ENCODE data around the gene NCS1.
"Not testable (repeated sequence)": the region's sequence is repeated elsewhere in the genome, so short reads cannot be mapped to it uniquely, and the experiment has no call there.

NCS1 gene

DNA sequence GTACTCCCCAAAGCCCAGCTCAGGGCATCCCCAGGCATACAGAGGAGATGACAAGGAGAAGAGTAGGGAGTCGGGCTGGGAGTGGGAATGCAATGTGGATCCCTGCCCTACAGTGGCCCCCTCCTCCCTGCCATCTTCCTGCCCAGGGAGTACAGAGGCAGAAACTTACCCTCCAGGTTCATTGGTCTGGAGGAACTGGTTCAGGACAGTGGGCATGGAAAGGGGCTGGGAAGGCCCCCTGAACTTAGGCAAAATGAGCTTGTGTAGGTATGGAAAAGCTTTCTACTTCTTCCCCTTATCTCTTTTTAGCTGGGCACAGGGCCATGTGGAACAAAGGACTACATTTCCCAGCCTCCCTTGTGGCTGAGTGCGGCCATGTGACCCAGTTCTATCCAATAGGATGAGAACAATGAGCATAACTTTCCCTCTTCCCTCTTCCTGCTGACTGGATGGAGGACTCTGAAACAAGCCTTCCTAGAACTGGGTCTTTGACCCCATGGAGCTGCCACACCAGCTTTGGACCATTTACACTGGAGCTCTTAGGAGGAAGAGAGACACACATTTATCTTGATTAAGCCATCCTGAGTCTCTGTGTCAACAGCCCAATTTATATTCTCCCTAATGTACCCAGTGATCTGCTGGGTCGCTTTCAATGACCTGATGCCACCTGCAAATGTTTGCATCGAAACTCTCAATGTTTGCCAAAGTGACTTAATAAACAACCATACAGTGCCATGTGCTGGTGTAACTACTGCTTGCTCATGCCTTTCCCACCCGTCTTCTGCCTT, 68.4 kb downstream of the NCS1 start:
- DNase-seq = peak; percentile 78

DNA sequence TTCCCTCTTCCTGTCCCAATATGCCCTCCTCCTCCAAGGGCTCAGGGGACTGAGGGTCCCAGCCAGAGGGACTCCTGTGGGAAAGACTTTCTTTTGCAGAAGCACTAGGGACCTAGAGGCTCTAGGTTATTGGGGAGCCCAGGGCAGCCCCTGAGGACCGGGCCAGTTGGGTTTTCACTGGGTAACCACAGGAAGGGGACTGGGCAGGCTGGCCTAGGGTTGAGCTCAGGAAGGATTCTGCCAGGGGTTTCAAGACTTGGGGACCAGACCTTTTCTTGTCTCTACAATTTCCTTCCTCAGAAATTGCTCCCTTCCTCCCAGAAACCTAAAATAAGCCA, 69.0 kb downstream of the NCS1 start:
- DNase-seq = no peak

DNA sequence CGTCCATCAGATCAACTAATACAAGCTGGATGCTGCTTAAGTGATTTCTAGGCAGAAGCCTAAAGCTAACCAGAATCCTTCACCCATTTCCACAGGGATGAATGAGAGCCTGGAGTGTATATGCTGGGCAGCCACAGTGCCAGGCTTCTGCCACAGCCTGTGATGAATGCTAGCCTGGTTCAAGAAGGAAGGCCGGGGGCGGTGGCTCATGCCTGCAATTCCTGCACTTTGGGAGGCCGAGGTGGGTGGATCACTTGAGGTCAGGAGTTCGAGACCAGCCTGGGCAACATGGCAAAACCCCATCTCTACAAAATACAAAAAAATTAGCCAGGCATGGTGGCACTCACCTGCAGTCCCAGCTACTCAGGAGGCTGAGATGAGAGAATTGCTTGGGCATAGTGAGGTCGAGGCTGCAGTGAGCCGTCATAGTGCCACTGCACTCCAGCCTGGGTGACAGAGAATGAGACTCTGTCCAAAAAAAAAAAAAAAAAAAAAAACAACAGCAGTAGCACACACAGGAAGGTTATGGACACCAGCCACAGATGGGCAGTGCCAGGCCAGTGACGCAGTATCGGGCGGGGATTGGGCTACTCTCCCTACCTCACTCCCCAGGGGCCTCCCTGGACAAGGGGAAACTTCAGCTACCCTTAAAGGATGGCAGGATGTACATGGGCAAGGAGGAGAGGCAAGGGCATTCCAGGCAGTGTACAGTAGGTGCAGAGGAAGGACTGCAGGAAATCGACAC, 70.2 kb downstream of the NCS1 start:
- no peak for DNase-seq

DNA sequence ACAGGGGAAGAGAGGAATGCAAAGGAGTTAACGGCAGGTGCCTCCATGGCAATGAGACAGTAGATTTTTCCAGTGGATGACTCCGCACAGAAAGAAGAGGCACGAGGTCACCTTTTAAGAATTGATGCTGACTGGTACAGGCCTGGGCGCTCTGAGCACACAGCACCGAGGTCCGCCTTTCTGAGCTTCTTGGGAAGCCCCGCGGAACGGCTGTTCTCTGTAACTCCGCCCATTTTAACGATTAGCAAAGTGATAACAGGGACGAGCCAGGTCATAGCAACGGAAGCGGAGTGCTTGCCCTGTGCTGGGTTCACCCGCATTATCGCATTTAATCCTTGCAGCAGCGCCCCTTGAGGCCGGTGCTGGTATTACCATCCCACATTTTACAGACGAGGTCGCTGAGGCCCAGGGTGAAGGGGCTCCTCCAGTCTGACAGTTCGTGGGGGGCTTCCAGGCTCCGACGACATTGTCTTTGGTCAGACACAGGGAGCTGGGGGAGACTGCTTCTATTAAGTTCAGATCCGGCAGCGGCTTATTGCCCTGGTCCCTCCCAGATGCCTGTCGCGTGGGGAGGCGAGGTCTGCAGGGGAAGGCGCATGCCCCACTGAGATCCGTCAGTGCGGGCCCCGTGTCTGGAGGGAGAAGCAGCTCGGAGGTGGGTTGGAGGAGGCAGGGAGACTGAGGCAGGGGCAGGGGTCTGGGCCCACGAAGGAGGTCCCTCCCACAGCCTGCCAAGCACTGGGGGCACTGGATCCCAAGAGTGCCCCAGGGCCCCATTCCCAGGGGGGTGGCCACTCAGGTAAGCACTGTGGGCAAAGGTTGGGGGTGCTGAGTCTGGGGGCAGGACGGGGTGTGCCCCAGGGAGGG, 71.0 kb downstream of the NCS1 start:
- peak; percentile 70 to 83 (median 78) for DNase-seq

DNA sequence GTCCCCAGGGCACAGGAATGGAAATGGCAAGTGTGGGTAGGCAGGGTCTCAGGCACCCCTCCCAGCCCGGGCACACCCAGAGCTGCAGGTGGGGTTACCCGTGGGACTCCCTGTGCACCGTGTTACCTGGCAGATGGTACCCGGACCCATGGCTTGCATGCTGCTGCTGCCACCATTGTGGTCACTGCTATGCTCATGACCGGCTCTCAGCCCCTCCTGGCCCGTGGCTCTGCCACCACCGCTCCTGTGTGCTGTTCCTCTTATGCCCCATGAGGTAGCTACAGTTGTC, 71.6 kb downstream of the NCS1 start:
- DNase-seq = no peak

DNA sequence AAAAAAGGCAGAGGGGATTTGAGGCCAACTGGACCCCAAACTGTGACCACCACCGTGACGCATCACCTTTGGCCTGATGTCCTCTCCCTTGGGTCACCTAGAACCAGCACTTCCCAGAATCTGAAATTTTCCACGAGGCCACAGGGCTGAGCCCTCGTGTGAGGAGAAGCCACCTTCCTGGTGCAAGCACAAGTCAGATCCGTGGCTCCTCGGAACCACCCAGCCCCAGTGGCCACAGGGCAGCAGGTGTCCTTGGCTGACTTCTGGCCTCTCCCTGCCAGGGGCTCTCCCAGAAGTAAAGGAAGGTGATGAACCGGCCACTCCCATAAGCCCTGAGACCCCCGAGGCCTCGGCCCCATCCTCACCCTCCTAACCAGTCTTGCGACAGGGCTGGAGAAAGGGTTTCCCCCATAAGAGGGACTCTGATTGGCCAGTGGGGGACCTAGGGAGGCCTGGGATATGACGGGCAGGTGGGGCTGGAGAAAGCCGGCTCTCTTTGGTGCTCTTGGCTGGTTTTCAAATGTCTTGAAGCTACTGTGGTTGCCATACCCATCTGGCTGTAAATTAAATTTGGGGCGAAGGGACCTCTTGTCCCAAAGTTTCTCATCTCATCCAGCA, 72.5 kb downstream of the NCS1 start:
- DNase-seq = no peak

DNA sequence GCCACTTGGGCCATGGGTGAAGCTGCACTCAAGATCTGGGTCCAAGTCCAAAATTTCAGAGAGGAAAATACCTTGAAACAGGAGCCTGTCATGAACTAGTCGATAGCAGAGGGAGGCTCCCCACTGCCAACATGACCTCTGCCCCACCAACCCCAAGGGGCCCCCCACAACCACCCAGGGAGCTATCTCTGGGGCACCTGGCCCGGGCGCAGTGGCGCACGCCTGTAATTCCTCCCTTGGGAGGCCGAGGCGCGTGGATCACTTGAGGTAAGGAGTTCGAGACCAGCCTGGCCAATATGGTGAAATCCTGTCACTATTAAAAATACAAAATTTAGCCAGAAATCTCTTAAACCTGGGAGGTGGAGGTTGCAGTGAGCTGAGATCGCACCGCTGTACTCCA, 73.3 kb downstream of the NCS1 start:
- DNase-seq = no peak

DNA sequence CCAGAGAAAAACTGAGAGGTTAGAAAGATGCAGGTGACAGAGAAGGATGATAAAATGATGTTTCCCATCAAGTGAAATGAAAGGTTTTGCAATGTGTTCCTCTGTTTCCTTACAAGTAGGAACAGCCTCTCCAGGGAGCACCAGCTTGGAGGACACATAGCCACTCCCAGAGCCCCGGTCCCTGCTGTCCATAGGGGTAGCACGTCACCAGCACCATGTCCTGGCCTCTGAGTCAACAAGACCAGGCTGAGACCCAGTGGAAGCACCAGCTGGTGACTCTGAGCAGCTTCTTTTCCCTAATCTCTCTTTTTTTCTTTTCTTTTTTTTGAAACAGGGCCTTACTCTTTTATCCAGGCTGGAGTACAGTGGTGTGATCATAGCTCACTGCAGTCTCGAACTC, 73.9 kb downstream of the NCS1 start:
- no peak for DNase-seq

DNA sequence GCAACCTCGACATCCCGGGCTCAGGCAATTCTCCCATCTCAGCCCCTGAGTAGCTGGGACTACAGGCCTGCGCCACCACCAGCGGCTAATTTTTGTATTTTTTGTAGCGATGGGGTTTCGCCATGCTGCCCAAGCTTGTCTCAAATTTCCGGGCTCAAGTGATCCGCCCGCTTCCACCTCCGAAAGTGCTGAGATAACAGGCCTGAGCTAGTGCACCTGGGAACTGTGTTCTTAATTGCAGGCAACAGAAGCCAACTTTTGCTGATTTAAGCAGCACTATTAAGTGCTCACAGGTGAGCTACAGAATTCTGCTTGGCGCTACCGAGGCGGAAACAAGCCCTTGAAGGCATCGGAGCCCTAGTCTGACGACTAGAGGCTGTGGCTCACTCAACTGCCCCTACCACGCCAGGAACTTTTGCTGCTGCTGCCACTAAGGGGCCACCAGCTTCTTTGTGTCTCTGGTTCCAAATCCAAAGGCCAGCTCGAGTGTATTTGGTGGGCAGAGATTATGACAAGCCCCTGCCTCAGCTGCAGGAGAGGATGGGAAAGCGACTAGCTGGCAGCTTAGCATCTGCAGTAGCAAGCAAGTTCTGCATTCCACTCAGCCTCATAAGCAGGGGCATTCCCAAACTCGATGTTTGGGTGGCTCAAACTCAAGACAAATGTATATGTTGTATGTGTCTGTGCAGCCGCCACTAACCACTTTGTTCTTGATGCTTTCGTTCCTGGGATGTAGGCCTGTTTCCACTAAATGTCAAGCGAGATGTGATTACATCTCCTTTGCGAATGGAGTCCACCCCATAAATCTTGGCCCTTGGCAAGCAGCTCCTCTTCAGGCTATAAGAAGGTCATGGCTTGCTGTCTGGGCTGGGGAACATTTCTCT, 82.8 kb downstream of the NCS1 start:
- DNase-seq = no peak

DNA sequence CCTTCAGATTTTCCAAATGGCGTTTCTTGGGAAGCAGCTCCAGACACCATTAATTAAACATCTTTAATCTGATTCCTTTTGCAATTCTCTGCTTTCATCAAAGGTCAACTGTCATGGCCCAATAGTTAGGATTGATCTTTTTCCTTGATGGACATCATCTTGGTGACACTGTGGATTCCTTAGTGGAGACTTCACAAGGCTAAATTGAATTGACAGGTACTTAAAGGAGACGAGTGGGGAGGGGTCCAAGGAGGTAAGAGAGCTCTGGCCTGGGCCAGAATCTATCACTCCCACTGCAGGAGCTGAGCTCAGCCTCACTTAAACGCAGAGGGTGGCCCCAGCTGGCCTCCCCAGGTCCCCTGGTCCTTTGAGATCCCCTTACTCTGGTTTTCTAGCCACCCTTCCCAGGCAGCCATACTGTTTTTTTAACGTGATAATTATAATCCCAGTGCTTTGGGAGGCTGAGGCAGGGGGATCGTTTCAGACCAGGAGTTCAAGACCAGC, 83.5 kb downstream of the NCS1 start:
- DNase-seq = no peak

DNA sequence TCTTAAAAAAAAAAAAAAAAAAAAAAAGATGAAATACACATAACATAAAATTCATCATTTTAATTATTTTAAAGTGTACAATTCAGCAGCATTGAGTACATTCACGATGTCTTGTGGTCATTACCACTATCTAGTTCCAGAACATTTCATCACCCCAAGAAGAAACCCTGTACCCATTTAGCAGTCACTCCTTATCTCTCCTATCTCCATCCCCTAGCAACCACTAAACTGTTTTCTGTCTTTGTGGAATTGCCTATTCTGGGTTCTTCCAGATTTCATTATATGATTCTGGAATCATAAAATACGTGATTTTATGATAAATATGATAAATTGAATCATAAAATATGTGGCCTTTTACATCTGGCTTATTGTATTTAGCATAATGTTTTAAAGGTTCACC, 84.4 kb downstream of the NCS1 start:
- no peak for DNase-seq

DNA sequence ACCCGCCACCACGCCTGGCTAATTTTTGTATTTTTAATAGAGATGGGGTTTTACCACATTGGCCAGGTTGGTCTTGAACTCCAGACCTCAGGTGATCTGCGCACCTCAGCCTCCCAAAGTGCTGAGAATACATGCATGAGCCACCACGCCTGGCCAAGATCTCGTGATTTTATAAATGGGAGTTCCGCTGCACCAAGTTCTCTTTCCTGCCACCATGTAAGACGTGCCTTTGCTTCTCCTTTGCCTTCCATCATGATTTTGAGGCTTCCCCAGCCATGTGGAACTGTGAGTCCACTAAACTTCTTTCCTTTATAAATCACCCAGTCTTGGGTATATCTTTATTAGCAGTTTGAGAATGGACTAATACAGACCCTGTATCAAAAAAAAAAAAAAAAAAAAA, 85.9 kb downstream of the NCS1 start:
- DNase-seq = not testable (repeated sequence)

DNA sequence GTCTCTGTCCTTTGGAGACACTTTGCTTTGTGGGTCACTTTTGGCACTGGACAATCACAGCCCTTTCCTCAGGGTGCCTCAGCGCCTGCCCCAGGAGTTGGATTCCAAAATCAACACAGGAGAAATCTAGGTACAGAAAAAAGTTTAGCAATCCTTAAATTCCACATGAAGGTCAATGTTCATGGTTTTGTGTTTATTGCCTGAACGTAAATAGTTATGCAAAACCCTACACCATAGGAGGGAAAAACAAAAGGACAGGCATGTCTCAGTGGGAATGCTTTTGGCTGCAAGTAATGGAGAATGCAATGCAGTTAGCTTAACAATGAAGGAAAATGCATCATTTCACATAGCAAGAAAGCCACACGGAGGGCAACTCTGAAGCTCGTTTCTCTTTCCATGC, 86.8 kb downstream of the NCS1 start:
- DNase-seq = no peak

DNA sequence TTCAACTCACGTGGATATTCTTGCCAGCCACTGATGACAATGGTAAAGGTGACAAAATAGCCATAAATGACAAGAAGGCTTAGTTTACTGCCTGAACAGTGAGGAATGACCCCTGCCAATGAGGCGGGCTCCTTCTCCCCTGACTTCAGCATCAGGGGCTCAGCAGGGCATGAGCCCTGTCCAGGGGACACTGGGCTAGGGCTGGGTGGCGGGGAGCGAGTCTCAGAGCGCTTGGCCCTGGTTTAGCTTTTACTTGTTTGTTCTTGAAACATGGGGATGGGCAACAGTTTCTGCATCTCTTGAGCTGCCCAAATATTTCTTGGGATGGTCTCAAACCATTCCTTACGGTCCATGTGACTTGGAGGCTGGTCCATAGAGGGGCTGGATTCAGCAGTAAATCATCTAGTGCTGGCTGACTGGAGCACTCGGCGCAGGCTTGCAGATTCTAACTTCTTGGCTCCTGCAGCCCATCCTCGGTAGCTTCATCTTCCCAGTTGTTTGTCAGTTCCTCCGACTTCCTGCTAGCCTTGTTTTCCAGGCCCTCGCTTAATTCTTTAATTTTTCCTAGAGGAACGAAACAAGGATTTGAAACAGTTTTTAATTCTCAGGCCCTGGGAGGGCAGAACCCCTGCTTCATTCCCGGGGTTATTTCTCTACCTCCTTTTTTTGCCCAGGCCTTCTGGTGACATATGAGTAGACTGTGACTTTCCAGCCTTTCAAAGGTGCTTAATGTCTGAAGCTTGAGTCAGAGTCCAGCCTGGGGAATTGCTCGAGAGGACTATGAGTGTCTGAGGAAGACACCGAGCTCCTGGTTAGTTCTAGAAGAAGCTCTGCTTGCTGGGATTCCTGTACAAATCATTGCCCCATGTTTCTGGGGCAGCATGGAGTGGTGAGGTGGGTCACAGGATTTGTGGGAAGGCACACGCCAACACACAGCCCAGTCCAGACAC, 88.9 kb downstream of the NCS1 start:
- no peak for DNase-seq

DNA sequence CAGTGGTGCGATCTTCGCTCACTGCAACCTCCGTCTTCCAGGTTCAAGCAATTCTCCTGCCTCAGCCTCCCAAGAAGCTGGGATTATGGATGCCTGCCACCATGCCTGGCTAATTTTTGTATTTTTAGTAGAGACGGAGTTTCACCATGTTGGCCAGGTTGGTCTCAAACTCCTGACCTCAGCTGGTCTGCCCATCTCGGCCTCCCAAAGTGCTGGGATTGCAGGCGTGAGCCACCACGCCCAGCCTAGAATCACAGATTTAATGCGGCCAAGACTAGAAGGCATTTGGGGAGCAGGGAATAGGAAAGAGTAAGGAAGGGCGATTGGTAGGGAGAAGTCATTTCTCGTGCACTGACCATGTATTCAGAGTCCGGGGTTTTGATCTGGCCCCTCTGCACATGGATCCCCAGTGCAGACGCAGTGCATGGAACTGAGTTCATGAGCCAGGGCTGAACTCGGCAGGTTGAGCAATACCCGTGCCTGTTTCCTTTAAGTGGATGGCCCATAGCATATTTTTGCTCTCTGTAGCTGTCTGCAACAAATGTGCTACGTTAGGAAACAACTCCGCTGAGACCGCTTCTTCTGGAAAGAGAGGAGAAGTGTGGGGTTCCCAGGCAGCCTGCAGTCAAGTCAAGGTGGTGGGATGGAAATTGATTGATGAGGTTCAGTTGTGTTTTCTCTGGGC, 90.0 kb downstream of the NCS1 start:
- no peak for DNase-seq

DNA sequence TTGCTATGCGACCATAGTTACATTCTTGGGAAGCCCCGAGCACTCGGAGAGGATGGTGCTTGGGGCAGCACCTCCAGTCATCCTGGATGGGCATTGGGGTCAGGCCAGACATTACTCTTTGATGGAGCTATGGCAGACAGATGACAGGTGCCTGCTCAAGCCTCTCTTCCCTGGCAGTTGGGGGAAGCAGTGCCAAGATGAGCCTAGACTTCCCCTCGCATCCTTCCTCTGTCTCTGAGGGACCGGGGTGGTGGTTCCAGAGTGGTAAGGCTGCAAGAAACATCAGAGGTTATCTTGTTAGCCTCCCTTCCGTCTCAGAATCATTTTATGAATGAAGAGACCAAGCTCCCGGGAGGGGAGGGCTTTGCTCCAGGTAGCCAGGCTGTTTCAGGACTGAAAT, 90.6 kb downstream of the NCS1 start:
- DNase-seq = no peak

DNA sequence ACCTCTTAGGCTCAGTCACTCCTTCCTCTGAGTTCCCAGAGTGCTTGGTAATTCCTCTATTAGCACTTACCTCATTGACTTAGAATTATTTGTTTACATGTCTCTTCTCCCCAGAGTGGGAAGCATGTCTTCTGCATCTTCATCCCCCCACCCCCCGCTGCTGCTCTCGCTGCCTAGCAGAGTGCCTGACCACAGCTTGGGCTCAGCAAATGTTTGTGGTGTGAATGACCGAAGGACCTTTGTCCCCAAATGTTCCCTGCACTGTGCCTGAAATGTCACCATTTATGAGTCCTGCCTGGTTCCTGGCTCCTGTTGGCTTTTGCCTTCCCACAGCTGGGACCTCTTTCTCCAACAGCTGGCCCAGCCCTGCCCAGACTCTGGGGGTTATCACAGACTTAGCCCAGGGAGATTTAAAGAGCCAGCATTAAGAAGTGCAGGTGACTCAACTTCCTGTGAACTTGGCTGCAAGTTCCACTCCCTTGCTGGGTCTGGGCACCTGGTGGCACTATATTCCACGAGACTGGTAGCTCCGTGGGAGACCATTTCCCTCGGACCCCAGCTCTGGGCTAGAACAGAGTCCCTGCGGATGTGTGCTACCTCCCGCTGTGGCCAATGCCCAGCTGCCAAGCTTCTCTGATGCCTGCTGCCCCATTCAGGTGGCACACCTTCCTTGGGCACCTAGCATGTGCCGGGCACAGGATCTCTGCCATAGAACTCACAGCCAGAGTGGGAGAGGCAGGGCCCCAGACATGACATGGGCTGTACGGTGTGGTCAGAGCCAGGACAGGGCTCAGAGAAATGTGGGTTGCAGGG, 91.6 kb downstream of the NCS1 start:
- no peak for DNase-seq

DNA sequence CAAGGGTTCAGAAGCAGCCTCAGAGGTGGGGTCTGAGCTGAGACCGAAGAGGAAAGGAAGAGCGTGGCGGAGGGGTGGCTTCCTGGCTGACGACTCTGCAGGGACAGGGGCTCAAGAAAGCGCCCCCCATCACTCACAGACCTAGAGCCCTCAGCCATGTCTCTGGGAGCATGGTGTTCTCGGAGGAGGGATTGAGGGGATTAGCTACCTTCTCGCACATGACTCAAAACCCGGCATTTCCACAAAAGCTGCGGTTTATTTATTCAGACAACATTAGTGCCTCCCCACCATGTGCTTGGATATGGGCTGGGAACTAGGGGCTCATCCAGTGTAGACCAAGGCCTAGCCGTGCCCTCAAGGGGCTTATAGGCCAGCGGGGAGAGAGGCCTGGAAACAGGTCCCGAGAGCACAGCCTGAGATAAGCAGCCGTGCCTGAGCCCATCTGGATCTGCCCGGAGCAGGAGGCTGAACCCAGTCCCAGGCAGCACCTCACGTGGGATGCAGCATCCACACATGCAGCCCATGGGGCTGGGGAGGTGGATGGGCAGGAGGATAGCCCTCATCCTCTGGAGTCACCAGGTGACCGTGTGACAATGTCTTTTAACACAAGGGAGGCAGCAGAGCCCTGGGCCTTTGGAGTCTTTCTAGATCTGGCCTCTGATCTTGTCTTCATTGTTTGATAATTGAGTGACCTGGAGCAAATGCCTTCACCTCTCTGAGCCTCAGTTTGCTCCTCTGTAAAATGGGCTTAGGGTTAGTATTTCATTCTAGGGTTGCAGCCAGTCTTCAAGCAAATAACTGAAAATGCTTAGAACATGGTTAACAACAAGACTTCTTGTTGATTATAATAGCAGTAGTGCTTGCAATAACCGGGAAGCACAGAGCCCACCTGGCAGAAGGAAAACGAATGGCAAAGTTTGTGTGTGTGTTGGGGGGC, 92.5 kb downstream of the NCS1 start:
- no peak for DNase-seq
